HepG2 (cell line): Measurements from ENCODE around the gene CFD. TPM values are rescaled to one million over a fixed set of nuclear protein-coding genes. Genes with fewer than 3 reads are reported as not detected.

ENCODE experiments used
- ATAC-seq: fragments of 200-7000 bp; cut with Tn5 transposase; 3 replicates; pipeline ENCODE4 v1.9.1; 2020; ENCODE audit warnings: mild to moderate bottlenecking, moderate library complexity
- BruUV-seq: library from RNA; stranded (reverse); fragments of 400-500 nt; replicated peaks from 2 replicates; lab custom pipeline; 2021; lab: Mats Ljungman, UMichigan
- CTCF ChIA-PET: fragments of 300-600 bp; formaldehyde crosslinking; extraction: SDS; loops from one replicate; lab custom pipeline; 2021; ENCODE audit warnings: low total read pairs, inconsistent platforms, low intra/inter-chr PET ratio; lab: Yijun Ruan, JAX
- POLR2A ChIA-PET: fragments of 350-600 bp; sonication (Branson Sonifier 250); formaldehyde crosslinking; loops from one replicate; lab custom pipeline; 2020; ENCODE audit warnings: antibody characterized with exemption, inconsistent platforms; lab: Yijun Ruan, JAX
- DNase-seq: peaks from one replicate; pipeline ENCODE4 v3.0.0-alpha.2; 2015; ENCODE audit warnings: low spot score
- FAIRE-seq: peaks from 3 replicates; lab custom pipeline; 2011; peaks lifted over from hg19 to GRCh38; lab: Jason Lieb, UNC
- H2AFZ ChIP-seq: one replicate; pipeline ENCODE4 v1.6.1; 2011; ENCODE audit warnings: low read length, inconsistent platforms
- H3K27ac ChIP-seq: fragments of 300-600 bp; 3 replicates; pipeline ENCODE4 v1.8.0; 2011; ENCODE audit warnings: mixed run types, mild to moderate bottlenecking, mixed read lengths, low read length, inconsistent platforms; ENCODE audit not compliant: insufficient read depth; ENCODE audit errors: extremely low read length
- H3K27me3 ChIP-seq, 2 experiments: fragments of 200-600 bp in 1 of 2; 2 replicates in 1 of 2; 3 replicates in 1 of 2; pipeline versions ENCODE4 v1.6.0 to v1.8.0; 2011; ENCODE audit warnings: low read length in 2 of 2, mild to moderate bottlenecking in 2 of 2, moderate library complexity in 2 of 2, inconsistent platforms in 1 of 2; ENCODE audit not compliant: insufficient read depth in 2 of 2, control insufficient read depth in 1 of 2
- H3K36me3 ChIP-seq, 2 experiments: fragments of 200-600 bp in 1 of 2; replicated peaks in 1 of 2; 2 replicates in 1 of 2; 3 replicates in 1 of 2; pipeline versions ENCODE4 v1.5.1 to v1.8.0; 2011; ENCODE audit warnings: low read length in 2 of 2, inconsistent platforms in 1 of 2; ENCODE audit not compliant: insufficient read depth in 2 of 2, control insufficient read depth in 1 of 2
- H3K4me1 ChIP-seq: 2 replicates; pipeline ENCODE4 v1.5.1; 2012; ENCODE audit warnings: low read length, inconsistent platforms; ENCODE audit not compliant: insufficient read depth
- H3K4me2 ChIP-seq: 2 replicates; pipeline ENCODE4 v1.6.0; 2011; ENCODE audit warnings: low read depth, low read length, inconsistent platforms
- H3K4me3 ChIP-seq, 3 experiments: fragments of 200-600 bp in 1 of 3; sonication (generic), shearing (Covaris generic) in 1 of 3; replicated peaks in 1 of 3; 2 replicates each; pipeline ENCODE4 v1.5.1; 2011 to 2016; ENCODE audit warnings: low read length in 3 of 3, inconsistent platforms in 2 of 3, low read depth in 2 of 3, mild to moderate bottlenecking in 2 of 3, control low read depth in 1 of 3, mixed read lengths in 1 of 3; ENCODE audit not compliant: insufficient read depth in 1 of 3
- H3K79me2 ChIP-seq: one replicate; pipeline ENCODE4 v1.6.1; 2011; ENCODE audit warnings: low read length, inconsistent platforms; ENCODE audit not compliant: insufficient read depth
- H3K9ac ChIP-seq: 2 replicates; pipeline ENCODE4 v1.6.0; 2011; ENCODE audit warnings: mild to moderate bottlenecking, low read depth, low read length, inconsistent platforms; ENCODE audit not compliant: insufficient read depth
- H3K9me3 ChIP-seq: 2 replicates; pipeline ENCODE4 v1.5.1; 2012; ENCODE audit warnings: mild to moderate bottlenecking, low read length
- H4K20me1 ChIP-seq: 2 replicates; pipeline ENCODE4 v1.6.0; 2011; ENCODE audit warnings: inconsistent platforms, mild to moderate bottlenecking, low read length, moderate library complexity; ENCODE audit not compliant: insufficient read depth
- HNRNPK ChIP-seq: fragments of 200-400 bp; formaldehyde crosslinking; IDR thresholded peaks from 2 replicates; pipeline ENCODE4 v1.6.1; 2018; ENCODE audit warnings: low read length, low read depth, moderate library complexity, mild to moderate bottlenecking; ENCODE audit not compliant: poor library complexity, severe bottlenecking
- MAZ ChIP-seq, 2 experiments: sonication (generic) in 1 of 2; formaldehyde crosslinking in 1 of 2; IDR thresholded peaks; 2 replicates each; pipeline versions ENCODE4 v1.5.0 to v1.6.1; 2012 to 2020; ENCODE audit warnings: low read depth in 2 of 2, mild to moderate bottlenecking in 2 of 2, borderline replicate concordance in 1 of 2, improper control_type of control experiment in 1 of 2, low read length in 1 of 2, missing genetic modification reagents in 1 of 2, moderate library complexity in 1 of 2
- MYNN ChIP-seq: sonication (generic); formaldehyde crosslinking; IDR thresholded peaks from 2 replicates; pipeline ENCODE4 v1.4.0; 2020; ENCODE audit warnings: mild to moderate bottlenecking, low read depth, missing genetic modification reagents
- POLR2A ChIP-seq, 2 experiments: IDR thresholded peaks; 2 replicates each; pipeline ENCODE4 v1.6.1; 2011; ENCODE audit warnings: low read depth in 2 of 2, low read length in 2 of 2, mild to moderate bottlenecking in 1 of 2, moderate library complexity in 1 of 2; ENCODE audit not compliant: insufficient read depth in 1 of 2
- SPEN ChIP-seq: sonication (generic); formaldehyde crosslinking; IDR thresholded peaks from 2 replicates; pipeline ENCODE4 v1.5.1; 2020; ENCODE audit warnings: low read depth, mild to moderate bottlenecking, missing genetic modification reagents
- ZBTB38 ChIP-seq: sonication (generic); formaldehyde crosslinking; IDR thresholded peaks from 2 replicates; pipeline ENCODE4 v1.5.1; 2020; ENCODE audit warnings: mild to moderate bottlenecking, missing genetic modification reagents
- ZNF367 ChIP-seq: sonication (generic); formaldehyde crosslinking; IDR thresholded peaks from 2 replicates; pipeline ENCODE4 v1.4.0; 2020; ENCODE audit warnings: missing genetic modification reagents, borderline replicate concordance
- WGBS: methylation state at CpG from one replicate; pipeline ENCODE4 v1.1.6; 2017; ENCODE audit warnings: low lambda C conversion rate; 5-methylcytosine and 5-hydroxymethylcytosine counted together
- in situ Hi-C: cut with HindIII; loops from 2 replicates; pipeline ENCODE4 v1.10.0; 2017; ENCODE audit warnings: low pct_unique_long_range_greater_than_20kb; ENCODE audit not compliant: extremely low pct_ligation_motif_present
- intact Hi-C: fragments of 100-400 bp; cut with micrococcal nuclease; formaldehyde crosslinking; loops from one replicate; pipeline ENCODE4 v1.10.0; 2022; ENCODE audit not compliant: unreplicated experiment
- polyA plus RNA-seq, 8 experiments: library from polyadenylated mRNA; depleted of rRNA in 3 of 8; stranded (reverse) in 7 of 8; unstranded in 1 of 8; fragments of >200 nt; fragmentation: Illumina TruSeq in 4 of 8; extraction: Trizol in 4 of 8; gene quantifications; 2 replicates each; pipeline versions ENCODE4 v1.2.1 to v1.2.3, GENCODE V29; 2011 to 2016; ENCODE audit warnings: low read depth in 4 of 8, missing spikeins in 1 of 8, mixed read lengths in 1 of 8; ENCODE audit not compliant: insufficient read depth in 1 of 8
- total RNA-seq, 5 experiments: library from RNA; depleted of rRNA; stranded (reverse); fragments of >200 nt; fragmentation: Illumina TruSeq; extraction: Trizol; gene quantifications; 2 replicates each; pipeline ENCODE4 v1.2.3, GENCODE V29; 2016; ENCODE audit warnings: low read depth in 1 of 5
- TF ChIP-seq, protein P1 (sequence below): sonication (generic); formaldehyde crosslinking; IDR thresholded peaks from 2 replicates; pipeline ENCODE4 v1.4.0; 2020; ENCODE audit warnings: mild to moderate bottlenecking, missing genetic modification reagents

Gene CFD
- total and polyA plus RNA-seq, 2 of the 13 experiments (the other 11 are each of a cell fraction or from before 2014, with no cell fraction given): 2.3 to 4.6 TPM

DNA sequence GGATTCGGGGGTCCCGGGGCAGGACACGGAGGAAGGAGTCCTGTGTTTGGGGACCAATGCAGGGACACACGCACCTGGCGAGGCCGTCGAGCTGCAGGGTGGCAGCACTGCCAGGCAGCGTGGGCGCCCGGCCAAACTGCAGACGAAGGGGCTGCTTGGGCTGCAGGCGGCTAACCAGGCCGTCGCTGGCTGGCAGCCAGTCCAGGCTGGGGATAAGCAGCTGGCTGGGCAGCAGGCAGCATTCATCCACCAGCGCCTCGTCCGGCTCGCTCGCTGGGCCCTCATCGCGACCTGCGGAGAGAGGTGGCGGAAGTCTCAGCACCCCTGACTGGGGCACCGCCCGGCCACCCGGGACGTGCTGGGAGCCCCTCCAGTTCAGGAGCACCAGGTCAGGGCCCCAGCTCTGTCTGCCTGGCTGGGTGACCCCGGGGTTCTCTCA is 11.5 kb downstream of the CFD start:
- Histone ChIP-seq H3K9ac (no peak overlapping the region), H3K4me2 (no peak overlapping the region), H3K4me3 (no peak overlapping the region)
- ATAC-seq: no peak
- DNase-seq: no peak
- POLR2A ChIA-PET: no interaction called here
- TF ChIP-seq, protein P1, sequence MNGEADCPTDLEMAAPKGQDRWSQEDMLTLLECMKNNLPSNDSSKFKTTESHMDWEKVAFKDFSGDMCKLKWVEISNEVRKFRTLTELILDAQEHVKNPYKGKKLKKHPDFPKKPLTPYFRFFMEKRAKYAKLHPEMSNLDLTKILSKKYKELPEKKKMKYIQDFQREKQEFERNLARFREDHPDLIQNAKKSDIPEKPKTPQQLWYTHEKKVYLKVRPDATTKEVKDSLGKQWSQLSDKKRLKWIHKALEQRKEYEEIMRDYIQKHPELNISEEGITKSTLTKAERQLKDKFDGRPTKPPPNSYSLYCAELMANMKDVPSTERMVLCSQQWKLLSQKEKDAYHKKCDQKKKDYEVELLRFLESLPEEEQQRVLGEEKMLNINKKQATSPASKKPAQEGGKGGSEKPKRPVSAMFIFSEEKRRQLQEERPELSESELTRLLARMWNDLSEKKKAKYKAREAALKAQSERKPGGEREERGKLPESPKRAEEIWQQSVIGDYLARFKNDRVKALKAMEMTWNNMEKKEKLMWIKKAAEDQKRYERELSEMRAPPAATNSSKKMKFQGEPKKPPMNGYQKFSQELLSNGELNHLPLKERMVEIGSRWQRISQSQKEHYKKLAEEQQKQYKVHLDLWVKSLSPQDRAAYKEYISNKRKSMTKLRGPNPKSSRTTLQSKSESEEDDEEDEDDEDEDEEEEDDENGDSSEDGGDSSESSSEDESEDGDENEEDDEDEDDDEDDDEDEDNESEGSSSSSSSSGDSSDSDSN (CRISPR knock-in tag): no peak
- TF ChIP-seq MYNN (CRISPR knock-in tag): 0 out of 2 replicates have a peak, but pooled peaks have one; percentile 15
- TF ChIP-seq, all 625 proteins: peak for 1
- Histone ChIP-seq H3K36me3 (peaks cover 3 to 12% of the 10 kb centered on the region in 2 experiments; a peak in 3 of 5 replicates), H2AFZ (no peak overlapping the region), H3K27ac (peak overlapping the region; percentile 40), H4K20me1 (no peaks in the 10 kb centered on the region), H3K9me3 (no peaks in the 10 kb centered on the region), H3K27me3 (no peaks in the 10 kb centered on the region), H3K79me2 (no peaks in the 10 kb centered on the region), H3K4me1 (no peaks in the 10 kb centered on the region)
- in situ Hi-C loops (no loop called here), intact Hi-C loops (no loop called here)
- CTCF ChIA-PET: no interaction called here
- FAIRE-seq: no peak
- 97% methylated on average over 17 of the region's 28 CpGs for WGBS
- BruUV-seq: no TSS peak

DNA sequence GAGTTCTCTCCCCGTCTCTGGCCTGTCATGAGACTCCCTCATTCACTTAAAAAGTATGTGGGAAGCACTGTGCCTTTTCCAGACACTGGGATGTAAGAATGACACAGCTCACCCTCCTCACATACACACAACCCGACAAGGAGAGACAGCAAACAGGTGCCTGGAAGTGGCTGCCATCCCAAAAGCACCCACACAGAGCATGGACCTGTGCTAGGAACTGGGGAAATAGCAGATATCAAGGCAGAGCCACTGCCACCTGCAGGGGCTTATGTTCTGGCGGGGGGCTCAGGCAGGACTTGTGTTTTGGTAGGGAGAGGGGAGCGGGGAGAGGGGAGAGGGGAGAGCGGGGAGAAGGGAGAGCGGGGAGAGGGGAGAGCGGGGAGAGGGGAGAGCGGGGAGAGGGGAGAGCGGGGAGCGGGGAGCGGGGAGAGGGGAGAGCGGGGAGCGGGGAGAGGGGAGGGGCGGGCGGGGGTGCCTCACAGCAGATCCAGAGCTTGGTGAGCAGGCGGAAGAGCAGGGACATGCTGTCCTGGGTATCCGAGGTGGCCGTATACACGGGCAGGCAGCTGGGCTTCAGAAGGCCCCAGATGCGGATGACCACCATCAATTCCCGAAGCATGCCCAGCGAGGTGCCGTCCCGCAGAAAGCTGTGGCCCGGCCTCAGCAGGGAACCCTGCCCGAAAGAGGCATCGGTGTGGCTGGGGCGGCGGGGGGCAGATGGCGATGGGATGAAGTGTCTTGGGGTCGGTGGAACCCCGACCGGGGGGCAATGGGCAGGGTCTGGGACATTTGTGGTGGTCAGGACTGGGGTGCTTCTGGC is 12.2 kb downstream of the CFD start:
- H3K4me2 ChIP-seq: no peak overlapping the region
- no peak overlapping the region for H3K4me3 ChIP-seq
- in situ Hi-C loops: no loop called here
- no peaks in the 10 kb centered on the region for H3K27me3 ChIP-seq
- peak overlapping the region; percentile 40 for H3K27ac ChIP-seq
- TF ChIP-seq HNRNPK (peak; percentile 78), MYNN (CRISPR knock-in tag) (peak; percentile 56; the same call in 1 of the 2 replicates), ZNF367 (no peak), ZBTB38 (CRISPR knock-in tag) (peak; percentile 88), SPEN (CRISPR knock-in tag) (no peak), POLR2A (IDR thresholded peaks at IDR 0.05; ENCODE audit: insufficient read depth in 1 of 2, low read depth in 2 of 2, low read length in 2 of 2) (no peak), MAZ (IDR thresholded peaks at IDR 0.05; ENCODE audit: borderline replicate concordance, low read depth, low read length) (peak; percentile 66; the same call in 1 of the 2 replicates), MAZ (CRISPR knock-in tag; IDR thresholded peaks at IDR 0.05; ENCODE audit: low read depth) (no peak)
- TF ChIP-seq, all 625 proteins: peak for 4
- POLR2A ChIA-PET: no interaction called here
- no peaks in the 10 kb centered on the region for H3K9me3 ChIP-seq
- H3K36me3 ChIP-seq: peaks cover 5 to 12% of the 10 kb centered on the region in 2 experiments; a peak in 3 of 5 replicates
- CTCF ChIA-PET: no interaction called here
- no peaks in the 10 kb centered on the region for H3K4me1 ChIP-seq
- intact Hi-C loops: no loop called here
- FAIRE-seq: no peak
- no peaks in the 10 kb centered on the region for H4K20me1 ChIP-seq
- 80% methylated on average over 29 of the region's 33 CpGs for WGBS
- BruUV-seq: no TSS peak
- no peak overlapping the region for H2AFZ ChIP-seq
- ATAC-seq: peak; percentile 66
- no peaks in the 10 kb centered on the region for H3K79me2 ChIP-seq
- DNase-seq: peak; percentile 44
- H3K9ac ChIP-seq: no peak overlapping the region
